Parietal lobe (tissue), 1 donor: ENCODE data around the gene GPRC6A. TPM values are rescaled to one million over a fixed set of nuclear protein-coding genes. Genes with fewer than 3 reads are reported as not detected.

Experiments used
- total RNA-seq: library from RNA; depleted of rRNA; stranded (reverse); fragments of >200 nt; gene quantifications from one replicate; pipeline ENCODE4 v1.2.3, GENCODE V29; 2014

GPRC6A gene
- not detected for total RNA-seq

GRCh38 chr6:116828983-116829382, at the start of gene GPRC6A:
Gene GPRC6A, minus strand, starts transcription at chr6:116829083. Its CDS starts 70 bp downstream, at chr6:116829013.

GRCh38 chr6:116876635-116877611, 48.0 kb upstream of the GPRC6A start, which contains the start of gene RFX6:
Gene RFX6, plus strand, starts transcription at chr6:116877242. Its CDS starts 34 bp downstream, at chr6:116877276.

GRCh38 chr6:116764961-116765841, 63.7 kb downstream of the GPRC6A start, which contains the start of gene FAM162B:
Gene FAM162B, minus strand, starts transcription at chr6:116765719. Its CDS starts 143 bp downstream, at chr6:116765576.

Other genes starting within 250 kb of the GPRC6A start
- gene RSPH4A, start 212.6 kb downstream of the GPRC6A start, total RNA-seq, result 2.5 TPM
- 33.8 TPM for gene ZUP1, start 160.3 kb downstream of the GPRC6A start, total RNA-seq
- 34.4 TPM for gene KPNA5, start 147.9 kb downstream of the GPRC6A start, total RNA-seq
- 1.3 TPM for gene FAM162B, start 63.4 kb downstream of the GPRC6A start, total RNA-seq
- gene RFX6, start 48.2 kb upstream of the GPRC6A start, total RNA-seq, result not detected